Measurements from ENCODE around the gene SEMA6A. TPM values are rescaled to one million over a fixed set of nuclear protein-coding genes. Genes with fewer than 3 reads are reported as not detected.

The SEMA6A gene
- polyA plus RNA-seq, 2 of the 4 experiments (the other 2 are of a cell fraction), result 0.01 TPM; not detected in 1

GRCh38 chr5:116531635-116532034 lies 43.0 kb downstream of the SEMA6A start:
- 8% methylated on average over 1 of the region's 1 CpG for WGBS (ENCODE audit: missing lambda C conversion rate)
- Histone ChIP-seq H3K9me3 (no peaks in the 10 kb centered on the region), H3K4me1 (no peaks in the 10 kb centered on the region), H3K4me2 (no peak overlapping the region), H3K27ac (no peak overlapping the region), H3K4me3 (no peak overlapping the region)
- TF ChIP-seq POLR2A (IDR thresholded peaks at IDR 0.05; ENCODE audit: low read length), result no peak
- TF ChIP-seq HES2 (IDR thresholded peaks at IDR 0.05), result no peak
- TF ChIP-seq HOXB5 (CRISPR knock-in tag; IDR thresholded peaks at IDR 0.05), result no peak
- TF ChIP-seq HOXA7 (CRISPR knock-in tag; IDR thresholded peaks at IDR 0.05), result no peak
- TF ChIP-seq EHMT2 (IDR thresholded peaks at IDR 0.05; ENCODE audit: low read depth), result no peak
- no peak for TF ChIP-seq HEYL (CRISPR knock-in tag; IDR thresholded peaks at IDR 0.05)
- TF ChIP-seq ESRRA (IDR thresholded peaks at IDR 0.05; ENCODE audit: borderline replicate concordance, low read length), result no peak
- TF ChIP-seq ZFP36 (IDR thresholded peaks at IDR 0.05; ENCODE audit: borderline replicate concordance, partially characterized antibody), result no peak
- TF ChIP-seq RFX5 (IDR thresholded peaks at IDR 0.05), result no peak
- no peak for TF ChIP-seq NR3C1 (IDR thresholded peaks at IDR 0.05)
- FAIRE-seq, result no peak
- CTCF ChIA-PET, result no interaction called here
- POLR2A ChIA-PET, result no interaction called here
- no peak for DNase-seq (ENCODE audit: low read depth in 1 of 2, low spot score in 1 of 2)
- no peak for ATAC-seq

- Histone ChIP-seq H3K4me1 (no peaks in the 10 kb centered on the region), H3K4me3 (no peak overlapping the region), H3K9me3 (no peaks in the 10 kb centered on the region), H3K27ac (no peak overlapping the region), H3K4me2 (no peak overlapping the region)
- no peak for TF ChIP-seq ZSCAN20 (CRISPR knock-in tag; IDR thresholded peaks at IDR 0.05)
- TF ChIP-seq ZC3H11A (IDR thresholded peaks at IDR 0.05), result no peak
- no peak for TF ChIP-seq TFCP2L1 (CRISPR knock-in tag; IDR thresholded peaks at IDR 0.05)
- no peak for TF ChIP-seq EHF (CRISPR knock-in tag; IDR thresholded peaks at IDR 0.05)
- TF ChIP-seq PHF8 (IDR thresholded peaks at IDR 0.05; ENCODE audit: borderline replicate concordance, low read depth), result no peak
- no peak for TF ChIP-seq ATOH8 (CRISPR knock-in tag; IDR thresholded peaks at IDR 0.05; ENCODE audit: low read depth)
- no peak for TF ChIP-seq HES2 (IDR thresholded peaks at IDR 0.05)
- TF ChIP-seq ELK1 (IDR thresholded peaks at IDR 0.05; ENCODE audit: low read depth, low read length), result no peak
- TF ChIP-seq RNF2 (IDR thresholded peaks at IDR 0.05; ENCODE audit: borderline replicate concordance, low read depth), result no peak
- TF ChIP-seq MAFK (IDR thresholded peaks at IDR 0.05; ENCODE audit: partially characterized antibody), result no peak
- TF ChIP-seq RCOR1 (IDR thresholded peaks at IDR 0.05; ENCODE audit: low read depth, low read length), result no peak
- TF ChIP-seq USF2 (IDR thresholded peaks at IDR 0.05), result no peak
- no peak for TF ChIP-seq CTCF (IDR thresholded peaks at IDR 0.05)
- no peak for TF ChIP-seq PBX3 (IDR thresholded peaks at IDR 0.05)
- TF ChIP-seq RFX5 (IDR thresholded peaks at IDR 0.05), result no peak
- no peak for TF ChIP-seq ZFP36 (IDR thresholded peaks at IDR 0.05; ENCODE audit: borderline replicate concordance, partially characterized antibody)
- no peak for TF ChIP-seq HEYL (CRISPR knock-in tag; IDR thresholded peaks at IDR 0.05)
- TF ChIP-seq GATA3 (IDR thresholded peaks at IDR 0.05; ENCODE audit: borderline replicate concordance), result no peak
- TF ChIP-seq EP300 (IDR thresholded peaks at IDR 0.05), result no peak
- CTCF ChIA-PET, result no interaction called here
- FAIRE-seq, result no peak
- no peak for DNase-seq (ENCODE audit: low read depth in 1 of 2, low spot score in 1 of 2)
- POLR2A ChIA-PET, result no interaction called here
- WGBS (ENCODE audit: missing lambda C conversion rate), result 7% methylated on average over 5 of the region's 5 CpGs
- no peak for ATAC-seq
These were observed 43.5 kb downstream of the SEMA6A start for GRCh38 chr5:116531117-116531516.

All from A549 (cell line).